Measurements from ENCODE around the gene MEGF6.
A peak's percentile ranks its signal among the peaks of the same experiment; 100 is the strongest.

MEGF6 gene

DNA sequence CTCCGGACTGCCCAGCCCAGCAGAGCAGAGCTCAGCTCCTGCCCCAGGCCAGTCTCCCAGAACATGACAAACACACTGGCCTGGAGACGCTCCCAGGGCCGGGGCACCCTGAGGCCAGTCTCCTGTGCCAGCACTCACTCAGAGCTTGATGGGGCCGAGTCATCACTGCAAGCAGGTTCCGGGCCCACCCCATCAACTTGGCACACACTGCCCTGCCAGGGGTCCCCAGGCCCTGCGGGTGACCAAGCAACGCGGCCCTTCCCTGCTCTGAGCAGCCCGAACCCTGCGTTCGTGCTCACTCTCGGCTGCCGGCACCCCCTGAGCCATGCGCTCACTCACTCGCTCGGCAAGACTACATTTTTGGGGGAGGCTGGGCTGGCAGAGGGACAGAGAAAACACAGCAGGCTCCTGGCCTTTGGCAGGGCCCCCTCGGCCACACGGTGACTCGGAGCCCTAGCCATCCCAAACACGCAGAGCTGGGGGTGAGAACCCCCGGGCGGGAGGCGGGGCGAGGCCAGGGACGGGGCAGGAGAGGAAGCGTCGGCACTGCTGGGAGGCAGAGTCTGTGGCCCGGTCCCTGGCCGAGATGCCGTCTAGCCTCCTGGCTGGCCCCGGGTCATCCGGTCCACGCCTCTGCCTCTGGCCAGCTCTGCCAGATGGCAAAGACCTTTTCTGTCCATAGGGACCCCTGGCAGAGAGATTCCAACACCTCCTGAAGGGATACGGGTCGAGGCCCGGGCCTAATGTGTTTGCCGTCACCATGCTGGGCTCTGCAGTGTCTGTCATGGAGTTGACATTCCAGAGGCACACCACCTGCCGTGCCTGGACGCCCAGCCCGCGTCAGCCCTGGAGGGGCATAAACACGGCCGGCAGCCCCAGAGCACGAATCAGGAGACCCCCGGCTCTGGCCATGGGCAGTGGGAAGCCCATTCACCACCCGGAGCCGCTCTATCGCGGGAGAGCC, 68.0 kb downstream of the MEGF6 start:
- DNase-seq: peak in 3 of 56 donors; percentile 5 to 25 (median 24)

DNA sequence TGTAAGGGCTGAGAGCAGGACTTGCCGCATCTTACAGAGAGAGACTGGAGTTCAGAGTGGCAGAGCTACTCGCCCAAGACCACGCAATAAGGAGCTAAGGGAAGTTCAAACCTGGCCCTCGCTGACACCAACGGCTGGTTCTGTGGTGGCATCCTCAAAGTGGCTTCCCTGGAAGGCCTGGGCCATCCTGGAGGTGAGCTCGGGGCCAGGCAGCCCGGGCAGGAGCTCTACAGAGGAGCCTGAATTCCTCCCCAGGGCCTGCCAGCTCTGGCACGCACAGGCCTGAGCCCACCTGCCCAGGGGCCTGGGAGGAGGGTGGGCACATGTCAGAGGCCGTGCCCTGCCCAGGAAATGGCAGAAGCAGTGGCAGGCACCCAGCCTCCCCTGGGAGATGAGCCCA, 68.6 kb downstream of the MEGF6 start:
- DNase-seq: no peak

GRCh38 chr1:3541936-3542335, 69.4 kb downstream of the MEGF6 start:
- no peak for DNase-seq

DNA sequence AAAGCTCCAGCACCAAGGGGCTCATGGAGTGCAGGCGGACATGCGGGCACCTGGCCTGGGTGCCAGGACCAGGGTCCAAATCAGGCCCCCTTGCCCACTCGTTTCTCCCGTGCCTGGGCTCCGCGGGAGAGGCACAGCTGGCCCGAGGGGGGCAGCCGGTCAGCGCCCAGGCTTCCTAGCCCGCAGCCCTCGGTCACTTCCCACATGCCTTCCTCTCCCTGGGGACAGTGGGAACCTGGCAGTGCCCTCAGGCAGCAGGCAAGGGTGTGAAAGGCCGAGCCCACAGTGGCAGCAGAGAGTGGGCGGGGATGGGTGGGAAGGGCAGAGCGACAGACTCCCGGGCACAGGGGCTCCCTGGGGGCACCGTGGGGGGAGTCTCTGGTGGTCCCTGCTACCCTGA, 69.8 kb downstream of the MEGF6 start:
- no peak for DNase-seq

DNA sequence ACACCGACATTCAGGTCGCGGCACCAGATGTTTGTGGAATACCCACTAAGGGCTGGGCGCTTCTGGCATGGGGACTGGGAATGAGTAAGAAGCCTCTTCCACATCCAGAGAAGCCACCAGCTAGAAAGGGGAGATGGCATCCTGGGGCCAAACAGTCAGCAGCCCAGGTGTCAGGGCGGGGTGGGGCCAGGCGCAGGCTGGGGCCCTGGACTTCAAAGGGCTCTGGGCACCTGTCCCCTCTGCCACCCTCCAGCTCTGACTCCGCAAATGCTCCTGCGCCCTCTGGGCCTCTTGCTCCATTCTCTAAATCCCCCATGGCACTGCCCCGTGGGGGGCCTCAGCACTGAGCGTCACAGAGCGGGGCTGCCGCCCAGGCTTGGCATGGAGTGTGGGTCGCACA, 70.4 kb downstream of the MEGF6 start:
- no peak for DNase-seq

DNA sequence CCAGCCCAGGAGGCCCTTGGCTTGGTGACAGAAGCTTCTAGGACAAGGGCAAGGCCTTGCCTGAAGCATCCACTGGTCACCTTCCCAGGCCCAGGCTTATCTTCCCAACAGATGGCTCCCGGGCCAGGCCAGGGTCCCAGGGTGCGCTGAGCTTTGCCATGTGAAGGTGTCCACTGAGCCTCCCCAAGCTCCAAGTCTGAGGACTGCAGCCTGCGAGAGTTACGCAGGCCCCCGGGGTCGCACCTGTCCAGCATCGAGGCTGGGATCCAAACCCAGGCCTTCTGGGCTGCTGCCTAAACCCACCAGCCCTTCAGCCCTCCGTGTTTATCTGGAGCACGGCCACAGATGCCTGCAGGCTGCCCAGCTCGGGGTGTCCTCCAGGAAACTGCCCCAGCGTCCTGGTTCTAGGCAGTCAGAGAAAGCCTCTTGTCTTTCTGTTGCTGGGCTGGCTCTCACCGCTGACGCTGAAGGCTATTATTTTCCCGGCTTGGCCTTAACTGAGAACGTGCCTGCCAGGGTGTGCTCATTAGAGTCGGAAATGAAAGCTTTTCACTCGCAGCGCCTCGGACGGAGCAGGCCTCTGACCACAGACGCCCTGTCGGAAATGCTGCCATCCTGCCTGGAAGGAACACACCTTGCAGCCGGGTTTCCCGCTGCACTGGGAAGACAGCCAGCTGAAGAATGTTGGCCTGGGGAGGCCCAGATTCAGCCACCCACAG, 71.4 kb downstream of the MEGF6 start:
- peak in 23 of 56 donors; percentile 4 to 67 (median 25) for DNase-seq

DNA sequence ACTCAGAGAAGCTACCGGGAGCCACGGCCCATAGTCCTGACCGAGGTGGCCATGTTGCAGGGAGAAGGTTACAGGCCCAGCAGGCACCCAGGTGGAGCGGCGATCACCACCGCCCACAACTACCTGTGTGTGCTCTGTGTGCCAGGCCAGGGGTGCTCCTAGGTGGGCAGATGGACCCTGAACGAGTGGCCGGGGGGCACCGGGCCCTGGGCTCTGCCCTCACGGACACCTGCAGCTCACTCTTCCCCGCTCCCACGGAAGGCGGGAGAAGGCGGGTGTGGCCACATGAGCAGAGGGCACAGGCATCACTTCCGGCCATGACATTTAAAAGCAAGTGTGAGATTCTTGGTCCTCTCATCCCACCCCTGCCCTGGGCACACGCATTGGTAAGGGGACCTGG, 73.9 kb downstream of the MEGF6 start:
- no peak for DNase-seq

GRCh38 chr1:3536420-3537195, 74.7 kb downstream of the MEGF6 start:
- DNase-seq: no peak

- no peak for DNase-seq
Observed at GRCh38 chr1:3535732-3536131, 75.6 kb downstream of the MEGF6 start.

- DNase-seq: no peak
Observed at GRCh38 chr1:3534803-3535637, 76.3 kb downstream of the MEGF6 start.

GRCh38 chr1:3533067-3534048, 78.0 kb downstream of the MEGF6 start:
- no peak for DNase-seq

DNA sequence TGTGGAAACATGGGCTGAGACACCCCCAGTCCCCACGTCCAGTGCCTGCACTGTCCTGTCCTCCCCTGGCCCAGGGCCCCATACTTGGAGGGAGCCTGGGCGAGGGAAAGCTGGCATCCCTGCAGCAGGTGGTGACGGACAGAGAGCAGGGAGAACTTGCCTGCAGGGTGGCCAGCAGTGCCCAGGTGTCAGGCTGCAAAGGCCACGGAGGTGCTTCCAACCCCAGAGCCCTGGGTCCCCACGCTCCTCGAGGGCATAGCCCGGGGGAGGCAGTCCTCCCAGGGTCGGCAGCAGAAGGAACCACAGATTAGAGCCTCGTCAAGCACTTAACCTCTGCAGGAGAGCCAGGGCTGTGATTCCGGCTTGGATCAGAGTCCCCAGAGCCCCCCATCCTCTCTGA, 79.4 kb downstream of the MEGF6 start:
- DNase-seq: no peak

- peak in 9 of 56 donors; percentile 6 to 37 (median 17) for DNase-seq
Observed at GRCh38 chr1:3530926-3531818, 80.1 kb downstream of the MEGF6 start.

DNA sequence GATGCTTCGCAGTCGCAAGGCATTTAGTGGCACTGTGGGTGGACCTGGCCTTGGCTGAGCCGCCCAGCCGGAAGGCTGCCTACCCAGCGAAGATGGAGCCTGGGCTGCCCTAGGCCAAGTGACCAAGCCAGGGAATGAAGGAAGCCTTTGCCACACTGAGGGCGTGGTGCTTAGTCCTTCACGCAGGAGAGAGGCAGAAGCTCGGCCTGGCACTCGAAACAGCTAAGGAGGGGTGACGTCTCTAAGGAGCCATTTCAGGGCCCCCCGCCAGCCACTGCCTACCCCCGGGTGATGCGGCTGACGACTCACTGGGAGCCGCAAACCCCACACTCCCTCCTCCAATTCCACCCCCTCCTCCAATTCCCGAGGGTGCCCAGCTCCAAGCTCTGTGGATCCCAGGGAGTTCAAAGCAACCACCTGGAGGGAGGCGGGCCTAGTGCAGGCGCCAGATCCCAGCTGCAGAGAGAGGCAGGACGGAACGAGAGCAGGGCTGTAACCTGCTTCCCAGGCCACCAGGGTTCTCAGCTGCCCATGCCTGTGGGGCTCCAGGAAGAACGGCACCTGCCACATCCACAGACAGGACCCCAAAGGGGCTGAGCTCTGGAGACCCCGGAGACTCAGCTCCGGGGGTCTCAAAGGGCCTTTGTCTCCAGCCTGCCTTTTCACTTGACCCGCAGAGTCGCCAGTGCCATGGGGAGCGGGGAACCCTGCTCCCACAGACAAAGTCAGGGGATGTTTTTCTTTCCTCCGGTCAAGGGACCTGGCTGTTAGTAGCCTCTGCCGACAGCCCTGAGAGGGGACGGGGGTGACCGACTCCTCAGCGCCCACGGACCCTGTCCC, 81.0 kb downstream of the MEGF6 start:
- no peak for DNase-seq

- peak in 17 of 56 donors; percentile 7 to 55 (median 30) for DNase-seq
Observed at GRCh38 chr1:3529099-3529729, 82.1 kb downstream of the MEGF6 start.

DNA sequence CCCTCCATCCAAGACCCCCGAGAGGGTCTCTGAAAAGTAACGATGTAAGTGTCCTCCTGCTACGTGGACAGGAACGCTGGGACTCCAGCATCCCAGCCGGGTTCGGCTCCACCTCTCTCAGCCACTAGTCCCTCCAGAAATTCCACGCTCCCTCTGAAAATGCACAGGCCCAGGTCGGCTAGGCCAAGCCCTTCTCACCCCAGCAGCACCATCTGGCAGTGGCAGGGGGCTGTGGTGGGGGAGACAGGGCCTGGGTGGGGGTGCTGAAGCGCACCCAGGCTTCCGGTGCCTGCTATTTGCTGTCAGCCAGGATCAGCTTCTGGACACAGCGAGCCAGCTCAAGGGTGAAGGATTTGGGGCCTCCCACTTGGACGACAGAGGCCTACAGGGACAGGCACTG, 83.5 kb downstream of the MEGF6 start:
- no peak for DNase-seq

Data from amygdala (tissue), 56 donors.